Naive thymus-derived CD4-positive, alpha-beta T cell (primary cell): ENCODE measurements around the gene PTBP3. TPM values are rescaled to one million over a fixed set of nuclear protein-coding genes. Genes with fewer than 3 reads are reported as not detected.
A peak's percentile ranks its signal among the peaks of the same experiment; 100 is the strongest.

Source experiments
- ATAC-seq: fragments of 150-1000 bp; cut with Tn5 transposase; 2 replicates; pipeline ENCODE4 v1.10.0; 2021; ENCODE audit warnings: mild to moderate bottlenecking, moderate library complexity
- CTCF ChIA-PET: fragments of 350-600 bp; sonication (Branson Sonifier 250); formaldehyde crosslinking; loops from one replicate; lab custom pipeline; 2021; ENCODE audit warnings: antibody characterized with exemption; lab: Charles Lee
- POLR2A ChIA-PET: fragments of 350-600 bp; sonication (Branson Sonifier 250); formaldehyde crosslinking; loops from one replicate; lab custom pipeline; 2021; ENCODE audit warnings: antibody characterized with exemption, inconsistent platforms; lab: Charles Lee
- DNase-seq, 9 donors: peaks; one replicate each; pipeline versions ENCODE4 v3.0.0 to v3.0.0-alpha.2; 2020 to 2022; ENCODE audit warnings: mixed read lengths in 1 of 9
- H3K27ac ChIP-seq: one replicate; pipeline ENCODE4 v1.7.0; 2013; ENCODE audit warnings: mild to moderate bottlenecking, low read depth, low read length, moderate library complexity
- H3K27me3 ChIP-seq, 2 donors: one replicate each; pipeline ENCODE4 v1.7.0; 2013; ENCODE audit warnings: low read length in 2 of 2, mild to moderate bottlenecking in 2 of 2, moderate library complexity in 2 of 2; ENCODE audit not compliant: control insufficient read depth in 2 of 2, insufficient read depth in 2 of 2
- H3K36me3 ChIP-seq, 3 experiments: 1 replicate in 2 of 3; 2 replicates in 1 of 3; pipeline ENCODE4 v1.7.0; 2013; ENCODE audit warnings: low read length in 3 of 3, mild to moderate bottlenecking in 3 of 3, moderate library complexity in 1 of 3; ENCODE audit not compliant: insufficient read depth in 3 of 3, control insufficient read depth in 2 of 3
- H3K4me1 ChIP-seq, 2 donors: one replicate each; pipeline ENCODE4 v1.7.0; 2013; ENCODE audit warnings: low read length in 2 of 2, mild to moderate bottlenecking in 2 of 2, moderate library complexity in 1 of 2; ENCODE audit not compliant: control insufficient read depth in 2 of 2, insufficient read depth in 2 of 2
- H3K4me3 ChIP-seq: 2 replicates; pipeline ENCODE4 v1.7.0; 2013; ENCODE audit warnings: mild to moderate bottlenecking, low read length
- H3K9me3 ChIP-seq, 3 experiments: 1 replicate in 2 of 3; 2 replicates in 1 of 3; pipeline ENCODE4 v1.7.0; 2013; ENCODE audit warnings: low read length in 3 of 3; ENCODE audit not compliant: control insufficient read depth in 2 of 3
- H3K27ac Mint-ChIP-seq, 9 donors: one replicate each; pipeline ENCODE4 v1.8.0; 2020 to 2022; ENCODE audit warnings: mixed read lengths in 9 of 9, mild to moderate bottlenecking in 8 of 9, moderate library complexity in 5 of 9, inconsistent platforms in 2 of 9
- H3K27me3 Mint-ChIP-seq, 5 donors: one replicate each; pipeline ENCODE4 v1.8.0; 2021 to 2022; ENCODE audit warnings: mixed read lengths in 5 of 5, mild to moderate bottlenecking in 1 of 5
- H3K36me3 Mint-ChIP-seq, 5 donors: one replicate each; pipeline ENCODE4 v1.8.0; 2020 to 2022; ENCODE audit warnings: mixed read lengths in 5 of 5, mild to moderate bottlenecking in 3 of 5, inconsistent platforms in 1 of 5
- H3K4me1 Mint-ChIP-seq, 7 donors: one replicate each; pipeline ENCODE4 v1.8.0; 2020 to 2022; ENCODE audit warnings: mixed read lengths in 7 of 7, mild to moderate bottlenecking in 3 of 7, inconsistent platforms in 1 of 7
- H3K4me3 Mint-ChIP-seq, 10 donors: one replicate each; pipeline ENCODE4 v1.8.0; 2020 to 2022; ENCODE audit warnings: mild to moderate bottlenecking in 10 of 10, mixed read lengths in 10 of 10, moderate library complexity in 6 of 10, inconsistent platforms in 2 of 10
- H3K9me3 Mint-ChIP-seq, 11 donors: one replicate each; pipeline ENCODE4 v1.8.0; 2020 to 2022; ENCODE audit warnings: mixed read lengths in 11 of 11, mild to moderate bottlenecking in 4 of 11, inconsistent platforms in 1 of 11, moderate library complexity in 1 of 11
- intact Hi-C, 2 donors: fragments of 100-400 bp; cut with micrococcal nuclease; formaldehyde crosslinking; loops; one replicate each; pipeline ENCODE4 v1.15.1; 2023
- polyA plus RNA-seq, 2 donors: library from polyadenylated mRNA; unstranded; fragments of 300-500 nt; fragmentation: Illumina TruSeq; gene quantifications; one replicate each; pipeline ENCODE4 v1.2.3, GENCODE V29; 2021
- total RNA-seq, 6 experiments: library from RNA in 5 of 6; stranded (reverse) in 5 of 6; gene quantifications; 1 replicate in 5 of 6; 2 replicates in 1 of 6; pipeline ENCODE4 v1.2.3 and lab custom pipeline; 2021 to 2026

PTBP3 gene
- total and polyA plus RNA-seq, 7 experiments from 2014 or later, result 28.8 to 148 (median 117) TPM

DNA sequence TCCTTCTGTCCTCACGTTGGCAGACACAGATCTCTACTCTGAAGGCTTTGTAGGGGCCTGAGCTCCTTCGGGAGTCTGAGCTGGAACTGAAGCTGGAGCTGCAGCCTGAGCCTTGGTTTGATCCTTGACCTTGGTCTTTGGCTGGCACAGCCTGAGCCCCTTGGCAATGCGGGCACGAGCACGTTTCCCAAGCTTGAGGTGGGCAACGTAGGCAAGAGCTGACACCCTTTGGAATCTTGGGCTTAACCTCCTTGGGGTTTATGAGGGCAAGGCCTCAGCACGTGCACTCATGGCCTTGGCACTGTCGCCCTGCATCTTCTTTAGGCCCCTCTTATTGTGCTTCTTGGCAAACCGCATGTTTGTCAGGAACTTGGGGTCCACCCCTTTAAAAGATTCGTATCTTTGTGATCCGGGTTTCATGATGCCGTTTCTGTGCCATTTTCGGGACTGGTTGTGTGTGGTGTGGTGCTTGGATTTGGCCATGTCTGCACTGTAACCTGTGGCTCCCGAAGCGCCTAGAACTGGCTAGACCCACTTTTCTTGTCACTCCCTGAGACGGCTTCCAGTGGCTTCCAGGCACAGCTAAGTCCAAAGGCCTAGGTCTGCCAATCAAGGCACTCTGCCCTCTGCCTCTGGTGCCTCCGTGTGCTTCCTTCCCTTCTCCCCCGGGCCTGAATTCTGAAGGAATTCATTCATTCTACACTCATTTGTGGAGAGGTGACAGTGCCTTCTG, 159.8 kb downstream of the PTBP3 start:
- ATAC-seq (no peak), DNase-seq (no peak)
- no peaks in the 10 kb centered on the region for H3K27me3 ChIP-seq
- no peak overlapping the region for H3K27ac ChIP-seq
- Mint-ChIP-seq H3K9me3 (peaks cover 0 to 6% (median 0%) of the 10 kb centered on the region in 11 donors), H3K27ac (peak overlapping the region; percentile 65 to 95 (median 87)), H3K36me3 (peaks cover 0 to 40% (median under 1%) of the 10 kb centered on the region in 5 donors), H3K27me3 (peaks cover 0 to 3% (median 0%) of the 10 kb centered on the region in 5 donors), H3K4me3 (peak overlapping the region; percentile 83 to 94 (median 90)), H3K4me1 (peaks cover 55 to 85% (median 77%) of the 10 kb centered on the region in 7 donors)
- H3K4me1 ChIP-seq, result peaks cover 33 to 51% of the 10 kb centered on the region in 2 donors
- H3K4me3 ChIP-seq, result peak overlapping the region; percentile 67
- intact Hi-C loops, result loop anchor here (1.0 to 10.0 kb wide), 8 partner anchors 76 to 1051 kb away; partner anchors contain the start of genes ECPAS (in 1 of the 2), FKBP15 (in 1 of the 2), PTBP3 (in 1 of the 2) and SLC31A1 (in 1 of the 2)
- ChIA-PET POLR2A (interaction anchor here (0.5 to 2.2 kb wide), 2 partner anchors 11 to 159 kb away, joined by 3 to 8 read pairs; partner anchors contain the start of gene PTBP3), CTCF (no interaction called here)
- H3K36me3 ChIP-seq, result no peaks in the 10 kb centered on the region
- no peaks in the 10 kb centered on the region for H3K9me3 ChIP-seq

DNA sequence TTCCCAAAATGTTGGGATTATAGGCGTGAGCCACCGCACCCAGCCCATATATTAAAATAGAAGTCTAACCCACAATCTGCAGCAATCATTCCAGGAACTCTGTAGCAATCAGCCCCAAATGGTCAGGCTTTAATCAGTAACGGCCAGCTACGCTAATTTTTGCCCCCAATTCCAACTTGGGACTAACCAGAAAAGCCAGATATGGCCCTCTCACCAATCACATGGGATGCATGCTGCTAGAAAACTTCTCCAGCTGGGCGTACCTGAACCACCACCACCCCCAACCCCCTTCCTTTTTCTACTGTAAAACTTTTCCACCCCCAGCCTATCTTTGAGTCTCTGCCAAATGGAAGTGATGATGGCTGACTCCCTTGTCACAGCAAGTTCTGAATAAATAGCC, 162.5 kb downstream of the PTBP3 start:
- peaks cover 28 to 38% of the 10 kb centered on the region in 2 donors for H3K4me1 ChIP-seq

DNA sequence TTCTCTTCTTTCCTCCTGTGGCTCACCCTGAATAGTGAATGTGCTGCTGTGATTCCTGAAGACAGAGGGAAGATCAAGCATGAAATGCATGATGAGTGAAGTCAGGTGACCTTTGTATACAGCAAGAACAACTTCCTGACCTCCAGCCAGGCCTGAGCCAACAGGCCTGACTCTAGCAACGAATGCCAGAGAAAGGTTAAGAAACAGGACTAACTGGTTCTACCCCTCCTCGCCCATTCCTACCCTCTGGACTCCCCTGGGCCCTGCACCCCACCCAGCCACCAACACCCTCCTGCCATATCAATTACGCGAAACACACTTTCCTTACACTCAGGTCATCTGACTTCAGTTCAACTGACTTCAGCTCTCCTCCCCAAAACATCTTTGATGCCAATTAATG, 163.2 kb downstream of the PTBP3 start:
- CTCF ChIA-PET, result no interaction called here
- intact Hi-C loops, result loop anchor here (5.0 to 10.0 kb wide), 6 partner anchors 73 to 1055 kb away; partner anchors contain the start of genes ECPAS (in 1 of the 2), FKBP15 (in 1 of the 2), SLC31A1 (in 1 of the 2) and UGCG (in 1 of the 2)
- peaks cover 21 to 31% of the 10 kb centered on the region in 2 donors for H3K4me1 ChIP-seq

More for the DNA sequence above, 162.5 kb downstream of the PTBP3 start:
- Mint-ChIP-seq H3K9me3 (peaks cover 0 to 6% (median 0%) of the 10 kb centered on the region in 11 donors), H3K27ac (no peak overlapping the region), H3K27me3 (peaks cover 0 to 3% (median 0%) of the 10 kb centered on the region in 5 donors), H3K4me1 (peaks cover 52 to 84% (median 66%) of the 10 kb centered on the region in 7 donors), H3K4me3 (peak overlapping the region in 1 of 10 donors; percentile 23), H3K36me3 (peaks cover 0 to 43% (median 3%) of the 10 kb centered on the region in 5 donors)
- ATAC-seq (no peak), DNase-seq (no peak)
- ChIA-PET POLR2A (interaction anchor here (0.6 kb wide), 1 partner anchor 1182 kb away, joined by 7 read pairs; no protein-coding TSS in a partner anchor), CTCF (no interaction called here)
- Histone ChIP-seq H3K4me3 (no peak overlapping the region), H3K27ac (no peak overlapping the region), H3K9me3 (no peaks in the 10 kb centered on the region), H3K27me3 (no peaks in the 10 kb centered on the region), H3K36me3 (no peaks in the 10 kb centered on the region)
- intact Hi-C loops, result loop anchor here (5.0 to 10.0 kb wide), 6 partner anchors 74 to 1054 kb away; partner anchors contain the start of genes ECPAS (in 1 of the 2), FKBP15 (in 1 of the 2), SLC31A1 (in 1 of the 2) and UGCG (in 1 of the 2)

DNA sequence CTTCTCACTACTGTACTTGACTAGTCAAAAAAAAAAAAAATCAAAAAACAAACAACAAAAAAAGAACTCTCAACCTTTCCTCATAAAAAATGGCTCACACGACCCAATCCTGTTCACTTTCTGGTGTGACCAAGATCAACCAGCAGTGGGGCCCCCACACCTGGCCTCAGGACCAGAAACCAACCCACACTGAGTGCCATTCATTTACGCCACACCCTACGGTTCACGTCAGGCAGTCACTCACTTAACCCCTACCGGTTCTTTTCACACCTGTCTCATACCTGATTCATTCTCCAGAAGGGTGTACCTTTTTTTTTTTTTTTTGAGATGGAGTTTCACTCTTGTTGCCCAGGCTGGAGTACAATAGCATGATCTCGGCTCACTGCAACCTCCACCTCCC, 164.1 kb downstream of the PTBP3 start:
- DNase-seq, result no peak
- CTCF ChIA-PET, result no interaction called here
- H3K4me3 ChIP-seq, result no peak overlapping the region
- H3K4me1 ChIP-seq, result peaks cover 19 to 29% of the 10 kb centered on the region in 2 donors
- POLR2A ChIA-PET, result no interaction called here
- intact Hi-C loops, result no loop called here
- Mint-ChIP-seq H3K4me1 (peaks cover 48 to 80% (median 59%) of the 10 kb centered on the region in 7 donors), H3K27me3 (no peaks in the 10 kb centered on the region), H3K36me3 (peaks cover 0 to 38% (median 3%) of the 10 kb centered on the region in 5 donors), H3K27ac (peak overlapping the region in 2 of 9 donors; percentile 22 to 55), H3K4me3 (peak overlapping the region in 2 of 10 donors; percentile 11 to 28), H3K9me3 (peaks cover 0 to 6% (median 0%) of the 10 kb centered on the region in 11 donors)
- no peaks in the 10 kb centered on the region for H3K36me3 ChIP-seq
- no peaks in the 10 kb centered on the region for H3K27me3 ChIP-seq
- no peak for ATAC-seq
- H3K27ac ChIP-seq, result no peak overlapping the region
- no peaks in the 10 kb centered on the region for H3K9me3 ChIP-seq

More for the DNA sequence above, 163.2 kb downstream of the PTBP3 start:
- POLR2A ChIA-PET, result no interaction called here
- Histone ChIP-seq H3K4me3 (no peak overlapping the region), H3K36me3 (no peaks in the 10 kb centered on the region), H3K9me3 (no peaks in the 10 kb centered on the region), H3K27me3 (no peaks in the 10 kb centered on the region), H3K27ac (no peak overlapping the region)
- Mint-ChIP-seq H3K4me1 (peaks cover 50 to 82% (median 64%) of the 10 kb centered on the region in 7 donors), H3K36me3 (peaks cover 0 to 40% (median 3%) of the 10 kb centered on the region in 5 donors), H3K4me3 (peak overlapping the region in 2 of 10 donors; percentile 11 to 19), H3K27me3 (no peaks in the 10 kb centered on the region), H3K9me3 (peaks cover 0 to 6% (median 0%) of the 10 kb centered on the region in 11 donors), H3K27ac (peak overlapping the region in 2 of 9 donors; percentile 10 to 22)
- DNase-seq (no peak), ATAC-seq (no peak)

DNA sequence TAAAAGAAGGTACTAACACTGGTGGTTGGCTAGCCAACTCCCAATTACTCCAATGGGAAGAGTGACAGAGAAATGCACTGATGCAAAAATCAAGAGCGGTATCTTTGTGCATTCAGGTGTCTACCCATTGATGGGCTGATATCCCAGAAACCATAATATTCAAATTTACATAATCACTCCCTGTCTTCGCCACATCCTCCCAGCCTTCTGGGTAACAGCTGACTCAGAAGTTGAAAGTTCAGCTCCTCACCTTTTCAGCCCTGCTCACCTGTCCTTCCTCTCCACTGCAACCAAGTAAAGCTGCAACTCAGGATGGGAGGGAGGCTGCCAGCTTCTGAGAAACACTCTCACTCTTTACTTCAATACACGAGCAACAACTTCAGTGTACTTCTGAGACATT, 165.2 kb downstream of the PTBP3 start:
- H3K4me1 ChIP-seq, result peaks cover 8 to 17% of the 10 kb centered on the region in 2 donors
- Mint-ChIP-seq H3K4me3 (peak overlapping the region in 1 of 10 donors; percentile 23), H3K36me3 (peaks cover 0 to 32% (median 3%) of the 10 kb centered on the region in 5 donors), H3K27ac (peak overlapping the region in 2 of 9 donors; percentile 36 to 51), H3K4me1 (peaks cover 42 to 68% (median 52%) of the 10 kb centered on the region in 7 donors), H3K9me3 (peaks cover 0 to 6% (median 0%) of the 10 kb centered on the region in 11 donors), H3K27me3 (no peaks in the 10 kb centered on the region)
- no peaks in the 10 kb centered on the region for H3K9me3 ChIP-seq
- ATAC-seq (no peak), DNase-seq (no peak)
- H3K4me3 ChIP-seq, result no peak overlapping the region
- no peaks in the 10 kb centered on the region for H3K27me3 ChIP-seq
- POLR2A ChIA-PET, result no interaction called here
- no peak overlapping the region for H3K27ac ChIP-seq
- H3K36me3 ChIP-seq, result no peaks in the 10 kb centered on the region
- CTCF ChIA-PET, result no interaction called here
- intact Hi-C loops, result no loop called here
